GM23248 (cell line): ENCODE data around the gene RAB3IL1. TPM values are rescaled to one million over a fixed set of nuclear protein-coding genes. Genes with fewer than 3 reads are reported as not detected.
A peak's percentile ranks its signal among the peaks of the same experiment; 100 is the strongest.

ENCODE experiments used
- DNase-seq: peaks from one replicate; pipeline ENCODE4 v3.0.0-alpha.2; 2015
- H2AFZ ChIP-seq: fragments of 200-600 bp; sonication (generic); 2 replicates; pipeline ENCODE4 v1.6.1; 2016; ENCODE audit warnings: antibody characterized with exemption
- H3F3A ChIP-seq: fragments of 200-600 bp; sonication (generic); 2 replicates; pipeline ENCODE4 v1.6.1; 2016; ENCODE audit warnings: mild to moderate bottlenecking, antibody characterized with exemption, mixed run types; ENCODE audit not compliant: insufficient read depth
- H3K27ac ChIP-seq: fragments of 200-600 bp; sonication (generic); 2 replicates; pipeline ENCODE4 v1.5.1; 2016; ENCODE audit warnings: mild to moderate bottlenecking
- H3K27me3 ChIP-seq: fragments of 200-600 bp; sonication (generic); replicated peaks from 2 replicates; pipeline ENCODE4 v1.6.1; 2016; ENCODE audit warnings: mild to moderate bottlenecking; ENCODE audit not compliant: insufficient read depth
- H3K36me3 ChIP-seq: fragments of 200-600 bp; sonication (generic); 2 replicates; pipeline ENCODE4 v1.6.1; 2016; ENCODE audit warnings: low read depth, mild to moderate bottlenecking
- H3K4me1 ChIP-seq: fragments of 200-600 bp; sonication (generic); 2 replicates; pipeline ENCODE4 v1.6.1; 2016; ENCODE audit warnings: mild to moderate bottlenecking; ENCODE audit not compliant: insufficient read depth
- H3K4me2 ChIP-seq: fragments of 200-600 bp; sonication (generic); one replicate; pipeline ENCODE4 v1.6.1; 2016; ENCODE audit warnings: mild to moderate bottlenecking; ENCODE audit not compliant: unreplicated experiment
- H3K4me3 ChIP-seq: fragments of 200-600 bp; sonication (generic); 2 replicates; pipeline ENCODE4 v1.5.1; 2016; ENCODE audit warnings: mild to moderate bottlenecking
- H3K79me2 ChIP-seq: fragments of 200-600 bp; sonication (generic); 2 replicates; pipeline ENCODE4 v1.6.1; 2016; ENCODE audit warnings: mild to moderate bottlenecking; ENCODE audit not compliant: insufficient read depth
- H3K9ac ChIP-seq: fragments of 200-600 bp; sonication (generic); 2 replicates; pipeline ENCODE4 v1.6.1; 2016; ENCODE audit warnings: mild to moderate bottlenecking
- H3K9me2 ChIP-seq: fragments of 200-600 bp; sonication (generic); 2 replicates; pipeline ENCODE4 v1.6.1; 2016; ENCODE audit warnings: mixed run types, mild to moderate bottlenecking, moderate library complexity; ENCODE audit not compliant: insufficient read depth
- H3K9me3 ChIP-seq: fragments of 200-600 bp; sonication (generic); one replicate; pipeline ENCODE4 v1.6.1; 2017; ENCODE audit warnings: low read depth
- H4K20me1 ChIP-seq: fragments of 200-600 bp; sonication (generic); 2 replicates; pipeline ENCODE4 v1.6.0; 2016; ENCODE audit not compliant: insufficient read depth
- EZH2 ChIP-seq: fragments of 200-600 bp; sonication (generic); IDR thresholded peaks from 2 replicates; pipeline ENCODE4 v1.6.1; 2018; ENCODE audit warnings: antibody characterized with exemption, mild to moderate bottlenecking; ENCODE audit not compliant: insufficient read depth, poor library complexity, severe bottlenecking
- EZH2phosphoT487 ChIP-seq: fragments of 200-600 bp; sonication (generic); IDR thresholded peaks from 2 replicates; pipeline ENCODE4 v1.6.1; 2018; ENCODE audit warnings: antibody characterized with exemption, moderate library complexity, mild to moderate bottlenecking, low read depth; ENCODE audit not compliant: insufficient read depth
- WGBS, 2 experiments: methylation state at CpG; one replicate each; pipeline ENCODE4 v1.1.6; 2015 to 2017; ENCODE audit warnings: low lambda C conversion rate in 2 of 2, low coverage in 1 of 2; ENCODE audit errors: missing lambda C conversion rate in 2 of 2; 5-methylcytosine and 5-hydroxymethylcytosine counted together
- in situ Hi-C: fragments of 300-500 bp; cut with MboI; formaldehyde crosslinking; loops from 2 replicates; pipeline ENCODE4 v1.15.0; 2020
- polyA plus RNA-seq: library from polyadenylated mRNA; unstranded; fragments of >200 nt; fragmentation: Nextera tagmentation; extraction: Ambion mirVana; gene quantifications from 2 replicates; pipeline ENCODE4 v1.2.1, GENCODE V29; 2016
- total RNA-seq: library from RNA; depleted of rRNA; stranded (reverse); fragments of >200 nt; shearing (Covaris generic); gene quantifications from 2 replicates; pipeline ENCODE4 v1.2.3, GENCODE V29; 2014

The RAB3IL1 gene
- total and polyA plus RNA-seq, 2 experiments from 2014 or later, result 3.3 to 6.6 TPM

GRCh38 chr11:61881397-61881796, 36.0 kb downstream of the RAB3IL1 start:
- Histone ChIP-seq H3K4me1 (peaks cover 17% of the 10 kb centered on the region), H3K79me2 (peaks cover 64% of the 10 kb centered on the region)

GRCh38 chr11:61880454-61880853, 36.9 kb downstream of the RAB3IL1 start:
- H3K79me2 ChIP-seq, result peaks cover 54% of the 10 kb centered on the region
- DNase-seq, result no peak
- no peak overlapping the region for H2AFZ ChIP-seq
- H3K9me3 ChIP-seq, result no peaks in the 10 kb centered on the region
- H4K20me1 ChIP-seq, result no peaks in the 10 kb centered on the region
- H3F3A ChIP-seq, result 0 out of 2 replicates have a peak, but pooled peaks cover 3% of the 10 kb centered on the region
- in situ Hi-C loops, result loop anchor here (10.0 kb wide), 1 partner anchor 64 kb away; no protein-coding TSS in a partner anchor
- no peak overlapping the region for H3K4me3 ChIP-seq
- no peaks in the 10 kb centered on the region; the same call in 1 of the 2 replicates for H3K36me3 ChIP-seq
- peak overlapping the region; percentile 4 for H3K4me2 ChIP-seq
- WGBS, 2 experiments, result 67 to 72% methylated on average over 6 of the region's 6 CpGs
- no peak overlapping the region for H3K27ac ChIP-seq
- H3K9me2 ChIP-seq, result no peaks in the 10 kb centered on the region
- H3K27me3 ChIP-seq, result no peaks in the 10 kb centered on the region
- no peak for TF ChIP-seq EZH2phosphoT487
- H3K4me1 ChIP-seq, result peaks cover 17% of the 10 kb centered on the region
- no peak overlapping the region for H3K9ac ChIP-seq

More at GRCh38 chr11:61881397-61881796, 36.0 kb downstream of the RAB3IL1 start:
- Histone ChIP-seq H3K9me3 (no peaks in the 10 kb centered on the region), H3K36me3 (no peaks in the 10 kb centered on the region; the same call in 1 of the 2 replicates), H3F3A (0 out of 2 replicates have a peak, but pooled peaks cover 3% of the 10 kb centered on the region), H4K20me1 (no peaks in the 10 kb centered on the region), H3K4me2 (no peak overlapping the region), H3K27ac (no peak overlapping the region), H3K4me3 (no peak overlapping the region), H3K27me3 (no peaks in the 10 kb centered on the region), H3K9me2 (no peaks in the 10 kb centered on the region), H3K9ac (no peak overlapping the region), H2AFZ (no peak overlapping the region)
- DNase-seq, result no peak
- 78 to 81% methylated on average over 3 of the region's 3 CpGs for WGBS, 2 experiments
- no peak for TF ChIP-seq EZH2
- TF ChIP-seq EZH2phosphoT487, result no peak
- in situ Hi-C loops, result loop anchor here (10.0 kb wide), 1 partner anchor 63 kb away; no protein-coding TSS in a partner anchor

GRCh38 chr11:61880031-61880430, 37.3 kb downstream of the RAB3IL1 start:
- Histone ChIP-seq H4K20me1 (no peaks in the 10 kb centered on the region), H3F3A (0 out of 2 replicates have a peak, but pooled peaks cover 3% of the 10 kb centered on the region), H3K36me3 (peaks cover under 1% of the 10 kb centered on the region; the same call in 1 of the 2 replicates), H3K4me1 (peaks cover 17% of the 10 kb centered on the region), H3K4me3 (no peak overlapping the region), H2AFZ (no peak overlapping the region), H3K9me3 (no peaks in the 10 kb centered on the region), H3K4me2 (peak overlapping the region; percentile 4), H3K9ac (no peak overlapping the region), H3K9me2 (no peaks in the 10 kb centered on the region), H3K27ac (no peak overlapping the region), H3K27me3 (no peaks in the 10 kb centered on the region), H3K79me2 (peaks cover 50% of the 10 kb centered on the region)
- in situ Hi-C loops, result loop anchor here (10.0 kb wide), 1 partner anchor 65 kb away; no protein-coding TSS in a partner anchor
- TF ChIP-seq EZH2, result no peak
- TF ChIP-seq EZH2phosphoT487, result no peak
- WGBS, 2 experiments, result 57 to 62% methylated on average over 11 of the region's 11 CpGs
- DNase-seq, result peak; percentile 11

- no peaks in the 10 kb centered on the region for H4K20me1 ChIP-seq
- no peak overlapping the region for H3K4me3 ChIP-seq
- H3K9me2 ChIP-seq, result no peaks in the 10 kb centered on the region
- H3K36me3 ChIP-seq, result peaks cover 4% of the 10 kb centered on the region; the same call in 1 of the 2 replicates
- no peak overlapping the region for H2AFZ ChIP-seq
- no peak overlapping the region for H3K27ac ChIP-seq
- 0 out of 2 replicates have a peak, but pooled peaks cover 3% of the 10 kb centered on the region for H3F3A ChIP-seq
- H3K4me2 ChIP-seq, result no peak overlapping the region
- in situ Hi-C loops, result no loop called here
- H3K9me3 ChIP-seq, result no peaks in the 10 kb centered on the region
- WGBS, 2 experiments, result 80 to 82% methylated on average over 7 of the region's 7 CpGs
- peaks cover 17% of the 10 kb centered on the region for H3K4me1 ChIP-seq
- no peak for TF ChIP-seq EZH2phosphoT487
- H3K79me2 ChIP-seq, result peaks cover 41% of the 10 kb centered on the region
- DNase-seq, result no peak
- no peak overlapping the region for H3K9ac ChIP-seq
- no peaks in the 10 kb centered on the region for H3K27me3 ChIP-seq
These were observed 38.2 kb downstream of the RAB3IL1 start for GRCh38 chr11:61879152-61879551.
